Right atrium auricular region (tissue), 2 donors: ENCODE measurements around the gene TMEM151A. TPM values are rescaled to one million over a fixed set of nuclear protein-coding genes. Genes with fewer than 3 reads are reported as not detected.

Experiments
- DNase-seq: peaks from one replicate; pipeline ENCODE4 v3.0.0-alpha.2; 2019; ENCODE audit warnings: low spot score
- H3K27ac ChIP-seq, 2 donors: fragments of 200-600 bp; sonication (generic); 1 replicate in 1 of 2; 2 replicates in 1 of 2; pipeline ENCODE4 v1.5.1; 2016 to 2019
- H3K27me3 ChIP-seq, 2 donors: fragments of 200-600 bp; sonication (generic); one replicate each; pipeline versions ENCODE4 v1.5.1 to v1.6.0; 2017 to 2019
- H3K36me3 ChIP-seq: fragments of 200-600 bp; sonication (generic); one replicate; pipeline ENCODE4 v1.5.1; 2016
- H3K4me1 ChIP-seq, 2 donors: fragments of 200-600 bp; sonication (generic); one replicate each; pipeline versions ENCODE4 v1.5.1 to v1.6.0; 2017 to 2019
- H3K4me3 ChIP-seq, 2 donors: fragments of 200-600 bp; sonication (generic); 1 replicate in 1 of 2; 2 replicates in 1 of 2; pipeline ENCODE4 v1.5.1; 2017 to 2019; ENCODE audit warnings: mild to moderate bottlenecking in 1 of 2, moderate library complexity in 1 of 2
- H3K9me3 ChIP-seq, 2 donors: fragments of 200-600 bp; sonication (generic); one replicate each; pipeline ENCODE4 v1.5.1; 2019
- total RNA-seq, 2 donors: library from RNA; depleted of rRNA; stranded (reverse); fragments of >200 nt; gene quantifications; one replicate each; pipeline ENCODE4 v1.1.0, GENCODE V29; 2016
- TF ChIP-seq, protein P1 (sequence below), 2 donors: fragments of 200-600 bp; sonication (generic); IDR thresholded peaks; one replicate each; pipeline ENCODE4 v1.5.1; 2019; ENCODE audit warnings: antibody characterized with exemption in 2 of 2

The TMEM151A gene
- total RNA-seq, 2 donors from 2014 or later, result 1.4 to 5.5 TPM

GRCh38 chr11:66343176-66343575 is 51.5 kb downstream of the TMEM151A start:
- no peaks in the 10 kb centered on the region for H3K9me3 ChIP-seq
- H3K4me3 ChIP-seq, result no peak overlapping the region
- TF ChIP-seq, protein P1, sequence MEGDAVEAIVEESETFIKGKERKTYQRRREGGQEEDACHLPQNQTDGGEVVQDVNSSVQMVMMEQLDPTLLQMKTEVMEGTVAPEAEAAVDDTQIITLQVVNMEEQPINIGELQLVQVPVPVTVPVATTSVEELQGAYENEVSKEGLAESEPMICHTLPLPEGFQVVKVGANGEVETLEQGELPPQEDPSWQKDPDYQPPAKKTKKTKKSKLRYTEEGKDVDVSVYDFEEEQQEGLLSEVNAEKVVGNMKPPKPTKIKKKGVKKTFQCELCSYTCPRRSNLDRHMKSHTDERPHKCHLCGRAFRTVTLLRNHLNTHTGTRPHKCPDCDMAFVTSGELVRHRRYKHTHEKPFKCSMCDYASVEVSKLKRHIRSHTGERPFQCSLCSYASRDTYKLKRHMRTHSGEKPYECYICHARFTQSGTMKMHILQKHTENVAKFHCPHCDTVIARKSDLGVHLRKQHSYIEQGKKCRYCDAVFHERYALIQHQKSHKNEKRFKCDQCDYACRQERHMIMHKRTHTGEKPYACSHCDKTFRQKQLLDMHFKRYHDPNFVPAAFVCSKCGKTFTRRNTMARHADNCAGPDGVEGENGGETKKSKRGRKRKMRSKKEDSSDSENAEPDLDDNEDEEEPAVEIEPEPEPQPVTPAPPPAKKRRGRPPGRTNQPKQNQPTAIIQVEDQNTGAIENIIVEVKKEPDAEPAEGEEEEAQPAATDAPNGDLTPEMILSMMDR (IDR thresholded peaks at IDR 0.05), result no peak
- H3K27ac ChIP-seq, result no peak overlapping the region
- DNase-seq, result no peak
- H3K27me3 ChIP-seq, result no peaks in the 10 kb centered on the region
- peaks cover 0 to 34% of the 10 kb centered on the region in 2 donors for H3K4me1 ChIP-seq
- peaks cover 30% of the 10 kb centered on the region for H3K36me3 ChIP-seq

GRCh38 chr11:66344550-66345315 is 53.0 kb downstream of the TMEM151A start, which contains the start of gene BRMS1:
TSS of gene BRMS1 (minus strand) at chr11:66345104. CDS start at chr11:66342234, 2,870 bp downstream.
- peaks cover 0 to 39% of the 10 kb centered on the region in 2 donors for H3K4me1 ChIP-seq
- TF ChIP-seq, protein P1 (IDR thresholded peaks at IDR 0.05), result peak in 1 of 2 donors; percentile 40
- peak; percentile 98 for DNase-seq
- no peaks in the 10 kb centered on the region for H3K9me3 ChIP-seq
- peaks cover 21% of the 10 kb centered on the region for H3K36me3 ChIP-seq
- H3K4me3 ChIP-seq, result peak within 1 kb of the TSS; percentile 62 to 81
- H3K27ac ChIP-seq, result peak within 1 kb of the TSS; percentile 60 to 77
- no peaks in the 10 kb centered on the region for H3K27me3 ChIP-seq

GRCh38 chr11:66345316-66345649 is 53.6 kb downstream of the TMEM151A start:
- TF ChIP-seq, protein P1 (IDR thresholded peaks at IDR 0.05), result no peak
- peak overlapping the region; percentile 60 to 66 for H3K27ac ChIP-seq
- peak overlapping the region; percentile 62 to 81 for H3K4me3 ChIP-seq

More at GRCh38 chr11:66345316-66345649, 53.6 kb downstream of the TMEM151A start:
- Histone ChIP-seq H3K36me3 (peaks cover 15% of the 10 kb centered on the region), H3K27me3 (no peaks in the 10 kb centered on the region), H3K4me1 (peaks cover 0 to 39% of the 10 kb centered on the region in 2 donors), H3K9me3 (no peaks in the 10 kb centered on the region)
- DNase-seq, result no peak

Other genes with a start within 250 kb of the TMEM151A start
- 10 to 100 TPM; 22.7 to 29.0 TPM for gene GAL3ST3, start 242.7 kb upstream of the TMEM151A start, total RNA-seq
- 100 to 1,000 TPM in 1 of 2 donors, 10 to 100 TPM in 1; 62.5 to 111 TPM for gene SF3B2, start 239.5 kb upstream of the TMEM151A start, total RNA-seq
- gene PACS1, start 221.6 kb upstream of the TMEM151A start, total RNA-seq, result 10 to 100 TPM; 47.7 to 88.9 TPM
- gene KLC2, start 34.2 kb upstream of the TMEM151A start, total RNA-seq, result 10 to 100 TPM; 17.7 to 29.6 TPM
- 100 to 1,000 TPM in 1 of 2 donors, 10 to 100 TPM in 1; 95.6 to 115 TPM for gene RAB1B, start 23.3 kb upstream of the TMEM151A start, total RNA-seq
- not detected for gene CNIH2, start 13.7 kb upstream of the TMEM151A start, total RNA-seq
- gene YIF1A, start 2.8 kb upstream of the TMEM151A start, total RNA-seq, result 100 to 1,000 TPM in 1 of 2 donors, 10 to 100 TPM in 1; 68.1 to 100 TPM
- 10 to 100 TPM in 1 of 2 donors, 1 to 10 TPM in 1; 7.6 to 10.7 TPM for gene CD248, start 25.1 kb downstream of the TMEM151A start, total RNA-seq
- gene RIN1, start 44.5 kb downstream of the TMEM151A start, total RNA-seq, result 1 to 10 TPM; 1.0 to 5.9 TPM
- 10 to 100 TPM; 19.2 to 33.3 TPM for gene BRMS1, start 53.2 kb downstream of the TMEM151A start, total RNA-seq
- gene B4GAT1, start 55.7 kb downstream of the TMEM151A start, total RNA-seq, result 10 to 100 TPM; 61.1 to 64.3 TPM
- gene SLC29A2, start 79.9 kb downstream of the TMEM151A start, total RNA-seq, result 10 to 100 TPM; 16.9 to 19.9 TPM
- gene NPAS4, start 129.1 kb downstream of the TMEM151A start, total RNA-seq, result under 1 TPM in 1 of 2 donors, not detected in 1; 0.19 TPM
- gene MRPL11, start 147.0 kb downstream of the TMEM151A start, total RNA-seq, result 10 to 100 TPM; 33.1 to 54.4 TPM
- gene PELI3, start 175.0 kb downstream of the TMEM151A start, total RNA-seq, result 10 to 100 TPM; 12.7 to 20.7 TPM
- gene DPP3, start 188.5 kb downstream of the TMEM151A start, total RNA-seq, result 10 to 100 TPM in 1 of 2 donors, 1 to 10 TPM in 1; 8.2 to 11.1 TPM
- gene BBS1, start 218.7 kb downstream of the TMEM151A start, total RNA-seq, result 10 to 100 TPM; 37.0 to 38.7 TPM